ENCODE data around the gene CUEDC2. TPM values are rescaled to one million over a fixed set of nuclear protein-coding genes. Genes with fewer than 3 reads are reported as not detected.

The CUEDC2 gene
- total and polyA plus RNA-seq, 3 donors from 2014 or later, result 49.0 to 76.0 (median 70.5) TPM

DNA sequence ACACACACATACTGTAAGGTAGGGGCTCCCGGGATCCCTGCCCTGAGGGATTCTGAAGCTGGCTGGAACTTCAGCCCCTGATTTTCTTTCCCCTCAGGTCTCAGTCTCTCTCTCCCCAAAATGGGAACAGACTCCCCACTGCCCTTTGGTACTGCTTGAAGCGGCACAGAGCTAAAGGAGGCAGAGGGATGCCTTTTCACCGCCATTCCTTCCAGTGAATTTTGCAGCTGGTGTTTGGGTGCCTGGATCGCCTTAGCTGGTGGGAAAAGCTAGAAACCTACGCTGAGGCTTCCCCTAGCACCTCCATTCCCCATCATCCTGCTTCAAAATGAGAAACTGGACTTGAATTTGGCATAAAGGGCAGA is 2.7 kb upstream of the CUEDC2 start:
- no peak for DNase-seq
- peak overlapping the region; percentile 31 to 59 for H3K27ac ChIP-seq
- intact Hi-C loops (cut with DNase I; ENCODE audit: low total_unique reads), result no loop called here
- TF ChIP-seq POLR2A (IDR thresholded peaks at IDR 0.05), result no peak
- TF ChIP-seq, protein P1, sequence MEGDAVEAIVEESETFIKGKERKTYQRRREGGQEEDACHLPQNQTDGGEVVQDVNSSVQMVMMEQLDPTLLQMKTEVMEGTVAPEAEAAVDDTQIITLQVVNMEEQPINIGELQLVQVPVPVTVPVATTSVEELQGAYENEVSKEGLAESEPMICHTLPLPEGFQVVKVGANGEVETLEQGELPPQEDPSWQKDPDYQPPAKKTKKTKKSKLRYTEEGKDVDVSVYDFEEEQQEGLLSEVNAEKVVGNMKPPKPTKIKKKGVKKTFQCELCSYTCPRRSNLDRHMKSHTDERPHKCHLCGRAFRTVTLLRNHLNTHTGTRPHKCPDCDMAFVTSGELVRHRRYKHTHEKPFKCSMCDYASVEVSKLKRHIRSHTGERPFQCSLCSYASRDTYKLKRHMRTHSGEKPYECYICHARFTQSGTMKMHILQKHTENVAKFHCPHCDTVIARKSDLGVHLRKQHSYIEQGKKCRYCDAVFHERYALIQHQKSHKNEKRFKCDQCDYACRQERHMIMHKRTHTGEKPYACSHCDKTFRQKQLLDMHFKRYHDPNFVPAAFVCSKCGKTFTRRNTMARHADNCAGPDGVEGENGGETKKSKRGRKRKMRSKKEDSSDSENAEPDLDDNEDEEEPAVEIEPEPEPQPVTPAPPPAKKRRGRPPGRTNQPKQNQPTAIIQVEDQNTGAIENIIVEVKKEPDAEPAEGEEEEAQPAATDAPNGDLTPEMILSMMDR (IDR thresholded peaks at IDR 0.05), result no peak
- 23 to 24% methylated on average over 3 to 5 of the region's 5 CpGs for WGBS, 2 donors
- H3K9me3 ChIP-seq, result no peaks in the 10 kb centered on the region
- no peaks in the 10 kb centered on the region for H3K27me3 ChIP-seq
- H3K36me3 ChIP-seq (ENCODE audit: low read depth, missing control alignments), result no peaks in the 10 kb centered on the region
- peak overlapping the region in 1 of 2 donors; percentile 31 for H3K4me3 ChIP-seq
- peaks cover 21% of the 10 kb centered on the region for H3K4me1 ChIP-seq

DNA sequence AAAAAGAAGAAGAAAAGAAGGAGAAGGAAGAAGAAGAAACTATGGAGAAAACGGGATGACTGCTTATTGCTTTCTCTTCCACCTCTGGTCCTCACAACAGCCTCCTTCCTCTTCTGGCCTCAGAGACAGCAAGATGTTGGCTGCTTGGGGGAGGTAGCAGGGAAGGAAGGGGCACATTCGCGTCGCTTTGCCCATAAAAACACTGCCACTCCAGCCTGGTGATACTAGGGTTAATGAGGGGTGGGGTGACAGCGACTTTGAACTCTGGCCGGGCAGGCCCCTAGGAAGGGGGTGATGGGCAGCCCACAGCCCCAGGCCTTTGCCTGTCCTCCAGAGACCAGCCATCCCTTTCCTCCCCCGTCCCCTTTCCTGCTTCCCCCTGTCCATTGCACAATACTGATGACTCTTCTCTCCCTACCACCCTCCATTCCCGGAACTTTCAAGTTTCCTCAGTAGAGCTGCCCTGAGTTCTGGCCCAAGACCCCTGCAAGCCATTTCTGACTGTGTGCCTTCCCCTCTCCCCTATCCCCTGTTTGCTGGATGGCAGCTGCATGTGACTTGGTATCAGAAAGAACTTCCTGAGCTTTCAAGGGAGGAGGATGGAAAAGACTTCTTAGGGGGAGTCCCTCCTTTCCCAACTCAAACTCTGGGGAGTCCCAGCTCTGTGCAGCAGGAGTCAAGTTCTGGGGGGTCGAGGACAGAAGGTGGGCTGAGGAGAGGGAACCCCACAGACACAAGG is 2.2 kb upstream of the CUEDC2 start:
- H3K27me3 ChIP-seq, result no peaks in the 10 kb centered on the region
- no peaks in the 10 kb centered on the region for H3K9me3 ChIP-seq
- WGBS, 2 donors, result 45 to 47% methylated on average over 7 to 9 of the region's 9 CpGs
- intact Hi-C loops (cut with DNase I; ENCODE audit: low total_unique reads), result no loop called here
- H3K4me1 ChIP-seq, result peaks cover 21% of the 10 kb centered on the region
- H3K36me3 ChIP-seq (ENCODE audit: low read depth, missing control alignments), result no peaks in the 10 kb centered on the region
- no peak overlapping the region for H3K4me3 ChIP-seq
- TF ChIP-seq, protein P1 (IDR thresholded peaks at IDR 0.05), result no peak
- TF ChIP-seq POLR2A (IDR thresholded peaks at IDR 0.05), result no peak
- H3K27ac ChIP-seq, result peak overlapping the region in 1 of 2 donors; percentile 59
- no peak for DNase-seq

DNA sequence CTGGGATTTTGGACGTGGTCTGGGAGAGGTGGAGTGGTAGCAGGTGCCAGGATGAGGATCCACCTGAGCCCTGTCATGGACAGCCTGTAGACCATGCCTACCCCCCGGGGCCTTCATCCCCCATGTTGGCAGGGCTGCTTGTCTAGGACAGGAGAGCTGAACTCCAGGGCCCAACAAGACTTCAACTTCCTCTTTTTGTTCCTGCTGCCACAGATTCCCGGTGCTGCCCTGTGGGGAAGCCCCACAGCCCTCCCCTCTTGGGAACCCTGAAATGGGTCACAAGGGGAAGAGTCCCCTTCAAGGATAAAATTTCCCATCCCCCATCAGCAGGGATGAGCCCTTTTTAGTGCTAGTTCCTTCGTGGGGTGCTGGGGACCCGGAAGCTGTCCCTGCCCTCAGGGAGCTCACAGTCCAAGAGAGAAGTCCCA is 1.3 kb upstream of the CUEDC2 start:
- WGBS, 2 donors, result 24 to 66% methylated on average over 2 to 5 of the region's 5 CpGs
- no peak for TF ChIP-seq POLR2A (IDR thresholded peaks at IDR 0.05)
- TF ChIP-seq, protein P1 (IDR thresholded peaks at IDR 0.05), result no peak
- intact Hi-C loops (cut with DNase I; ENCODE audit: low total_unique reads), result no loop called here

DNA sequence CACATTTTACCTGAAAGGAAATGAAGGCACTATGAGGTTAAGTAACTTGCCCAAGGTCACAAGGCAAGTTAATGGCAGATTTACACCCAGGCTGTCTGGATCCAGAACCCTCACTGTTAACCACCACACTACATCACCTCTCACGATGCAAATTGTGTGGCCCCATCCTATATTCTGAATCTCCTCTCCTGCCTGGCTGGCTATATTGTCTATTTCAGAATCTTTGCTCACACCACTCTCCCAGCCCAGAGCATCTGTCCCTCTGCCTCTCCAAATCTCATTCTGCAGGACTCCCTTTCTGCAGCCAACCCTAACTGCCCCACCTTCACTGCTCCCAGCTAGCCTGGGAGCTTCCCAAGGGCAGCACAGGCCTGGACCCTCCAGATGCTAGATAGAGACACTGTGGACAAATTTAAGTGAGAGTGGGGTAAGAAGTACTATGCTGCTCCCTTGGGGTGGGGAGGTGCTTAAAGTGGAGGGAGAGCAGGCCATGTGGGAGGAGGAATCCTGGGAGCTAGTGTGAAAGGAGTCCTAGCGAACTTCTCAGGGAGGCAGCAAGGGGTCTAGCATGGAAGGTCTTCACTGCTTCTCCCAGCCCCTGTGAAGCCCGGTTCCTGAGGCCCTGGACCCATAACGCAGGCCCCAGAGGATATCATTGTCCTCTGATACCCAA is 786 bp downstream of the CUEDC2 start:
- no peaks in the 10 kb centered on the region for H3K27me3 ChIP-seq
- intact Hi-C loops (cut with DNase I; ENCODE audit: low total_unique reads), result no loop called here
- no peak for DNase-seq
- no peaks in the 10 kb centered on the region for H3K9me3 ChIP-seq
- H3K27ac ChIP-seq, result peak overlapping the region; percentile 73 to 87
- peaks cover 21% of the 10 kb centered on the region for H3K4me1 ChIP-seq
- H3K36me3 ChIP-seq (ENCODE audit: low read depth, missing control alignments), result no peaks in the 10 kb centered on the region
- peak overlapping the region; percentile 84 to 96 for H3K4me3 ChIP-seq
- TF ChIP-seq, protein P1 (IDR thresholded peaks at IDR 0.05), result no peak
- no peak for TF ChIP-seq POLR2A (IDR thresholded peaks at IDR 0.05)
- WGBS, 2 donors, result 12 to 27% methylated on average over 2 to 4 of the region's 4 CpGs

More for the DNA sequence above, 1.3 kb upstream of the CUEDC2 start:
- no peak for DNase-seq
- H3K4me3 ChIP-seq, result no peak overlapping the region
- no peaks in the 10 kb centered on the region for H3K36me3 ChIP-seq (ENCODE audit: low read depth, missing control alignments)
- H3K27ac ChIP-seq, result no peak overlapping the region
- no peaks in the 10 kb centered on the region for H3K27me3 ChIP-seq
- no peaks in the 10 kb centered on the region for H3K9me3 ChIP-seq
- peaks cover 21% of the 10 kb centered on the region for H3K4me1 ChIP-seq

Measured in testis (tissue), 3 donors.